Stimulated activated CD4-positive, alpha-beta T cell treated with anti-CD3 and anti-CD28 coated beads, Interleukin-1b, Interleukin-23, amount 100 ng/mL, for 24 hours (primary cell): ENCODE measurements around the gene CLEC4F.

Experiments
- DNase-seq, 4 experiments: peaks; one replicate each; pipeline ENCODE4 v3.0.0-alpha.2; 2020; ENCODE audit warnings: low read depth in 4 of 4, low spot score in 1 of 4

Gene CLEC4F

DNA sequence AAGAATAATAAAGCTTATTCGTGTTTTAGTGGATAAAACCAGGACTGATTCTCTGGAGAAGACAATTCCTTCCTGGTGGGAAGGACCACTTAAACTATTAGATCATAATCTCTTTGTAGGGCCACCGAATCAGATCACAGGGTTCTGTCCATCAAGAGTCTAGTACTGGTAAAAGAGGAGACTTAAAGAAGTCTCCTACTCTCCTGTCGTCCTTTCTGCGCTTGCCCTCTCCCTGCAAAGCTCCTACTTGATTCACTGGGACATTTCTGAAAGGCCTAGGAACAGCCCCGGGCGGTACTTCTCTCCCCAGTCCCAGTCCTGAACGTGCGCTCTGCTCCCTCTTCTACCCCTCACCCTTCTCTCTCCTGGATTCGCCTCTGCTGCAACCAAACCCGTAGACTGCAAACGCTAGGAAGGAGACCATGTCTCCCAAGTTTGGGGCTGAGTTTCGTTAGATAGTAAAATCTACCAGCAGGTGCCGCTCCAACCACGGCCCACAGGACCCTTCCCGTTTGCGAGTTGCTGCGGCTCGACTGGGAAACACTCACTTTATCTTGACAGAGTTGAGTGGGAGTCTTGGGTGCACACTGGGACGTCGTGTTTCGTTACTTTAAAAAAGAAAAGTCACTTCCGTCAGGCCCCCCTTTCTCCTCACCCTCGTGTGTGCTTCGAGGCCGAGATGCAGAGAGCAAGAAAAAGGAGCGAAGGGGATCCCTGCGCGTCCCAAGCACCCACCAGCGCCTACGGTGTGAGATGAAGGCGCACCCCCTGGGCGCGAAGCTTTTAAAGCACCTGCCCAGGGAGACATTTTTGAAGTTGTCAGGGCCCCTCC is 30.9 kb downstream of the CLEC4F start:
- peak; percentile 38 to 62 (median 50) for DNase-seq

DNA sequence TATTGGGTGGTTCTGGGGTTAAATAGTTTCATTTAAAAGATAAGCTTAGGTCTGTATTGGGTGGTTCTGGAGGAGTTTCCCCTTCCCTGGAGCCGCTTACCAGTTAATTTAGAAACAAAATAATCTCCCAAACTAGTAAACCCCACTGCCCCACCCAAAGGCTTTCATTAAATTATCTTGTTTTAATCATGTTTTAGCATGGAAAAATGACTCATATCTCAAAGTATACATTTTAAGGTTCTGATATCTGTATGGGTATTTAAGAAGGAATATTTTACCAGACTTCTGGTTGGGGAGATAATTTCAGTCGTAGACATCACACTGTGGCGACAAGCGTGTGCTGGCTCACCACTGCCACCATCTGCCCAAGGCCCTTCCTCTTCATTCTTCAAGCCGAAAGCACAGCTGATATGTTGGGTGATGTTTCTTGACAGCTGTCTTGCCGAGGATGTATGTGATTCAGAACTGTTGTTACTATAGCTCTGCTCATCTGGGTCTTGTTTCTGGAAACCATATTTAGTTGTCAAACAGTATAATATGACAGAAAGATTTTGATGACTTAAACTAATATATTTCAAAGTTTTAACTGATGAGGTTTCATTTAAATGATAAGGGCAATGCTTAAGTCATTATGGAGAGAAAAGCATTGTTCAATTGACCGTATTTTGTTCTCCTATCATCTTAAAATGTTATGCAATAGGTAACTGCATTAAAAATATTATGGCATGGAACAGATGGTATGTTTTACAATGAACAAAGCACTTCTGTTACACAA is 35.1 kb downstream of the CLEC4F start:
- peak in 2 of 4 experiments; percentile 15 to 17 for DNase-seq

DNA sequence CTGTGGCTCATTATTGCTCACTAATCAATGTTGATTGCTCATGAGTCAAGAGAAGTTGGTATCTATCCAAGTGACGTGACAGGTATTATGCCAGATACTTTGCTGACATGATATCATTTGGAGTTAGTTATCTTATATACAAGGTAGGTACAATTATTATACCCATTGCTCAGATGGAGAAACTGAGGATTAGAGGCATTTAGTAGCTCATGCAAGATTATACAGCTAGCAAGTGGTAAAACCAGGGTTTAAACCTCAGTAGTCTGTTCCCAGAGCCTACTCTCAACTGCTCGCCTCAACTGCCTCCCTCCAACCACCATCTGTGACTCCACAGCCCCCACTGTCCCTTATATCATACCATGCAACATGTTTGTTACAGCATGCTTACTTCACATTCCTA is 36.1 kb downstream of the CLEC4F start:
- DNase-seq, result no peak

DNA sequence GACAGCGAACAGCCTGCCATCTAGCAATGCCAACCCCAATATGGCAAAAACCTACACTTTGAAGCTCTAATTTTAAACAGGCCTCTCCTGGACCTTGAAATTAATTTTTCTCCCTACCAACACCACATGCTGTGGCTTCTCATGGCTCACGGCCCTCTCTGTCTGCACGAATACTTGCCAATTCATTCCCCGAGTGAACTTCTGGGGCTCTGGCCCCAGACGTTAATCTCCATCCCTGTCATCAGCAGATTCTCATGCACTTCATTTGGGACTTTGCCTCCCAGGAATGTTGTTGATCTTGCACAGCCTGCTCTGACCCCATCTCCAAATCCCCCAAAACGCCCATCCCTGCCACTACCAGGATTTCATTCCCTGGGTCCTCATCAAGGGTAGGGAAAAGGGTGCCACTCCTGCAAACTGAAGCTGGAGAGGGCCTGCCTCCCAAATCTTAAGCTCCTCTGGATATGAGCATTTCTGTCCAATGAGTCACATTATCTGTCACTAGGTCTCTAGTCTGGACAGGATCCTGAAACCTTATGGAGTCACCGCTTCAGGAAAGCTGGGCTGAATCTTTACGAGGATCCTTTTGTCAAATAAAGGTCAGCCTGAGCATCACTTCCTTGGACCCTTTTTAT is 40.4 kb downstream of the CLEC4F start:
- no peak for DNase-seq

DNA sequence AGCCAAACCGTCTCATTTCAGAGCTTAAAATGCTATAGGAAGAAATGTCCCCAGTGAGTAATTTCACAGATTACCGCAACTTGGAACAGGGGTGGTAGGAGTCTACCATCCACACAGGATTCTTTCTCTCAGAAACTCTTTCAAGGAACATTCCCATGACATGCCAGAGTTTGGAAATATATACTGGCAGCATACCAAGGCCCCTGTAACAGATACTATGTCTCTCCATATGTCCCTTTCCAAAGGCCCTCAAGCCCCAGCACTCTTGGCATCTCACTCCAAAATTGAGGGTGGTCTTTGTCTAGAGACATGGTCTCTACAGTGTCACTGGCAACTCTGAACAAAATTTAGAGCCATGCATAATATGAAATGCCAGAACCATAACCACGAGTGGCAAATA is 40.9 kb downstream of the CLEC4F start:
- DNase-seq, result no peak

DNA sequence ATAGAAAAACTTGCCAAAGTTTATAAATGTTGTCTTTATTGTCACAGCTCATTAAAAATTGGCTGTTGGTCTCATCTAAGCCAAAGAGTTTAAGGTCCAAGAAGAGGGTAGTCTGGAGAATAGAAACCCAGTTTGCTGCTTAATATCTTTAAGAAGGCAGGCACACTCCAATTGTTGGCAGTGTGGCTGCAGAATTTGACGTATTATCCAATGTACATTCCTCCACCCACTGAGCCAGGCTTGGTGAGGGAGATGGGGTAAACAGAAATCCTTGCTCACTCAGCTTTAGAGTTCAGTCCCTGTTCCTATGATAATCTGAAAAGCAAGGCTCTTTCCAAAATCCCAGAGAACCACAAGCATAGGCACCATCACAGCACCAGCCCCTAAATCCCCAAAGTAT is 41.7 kb downstream of the CLEC4F start:
- DNase-seq, result no peak

DNA sequence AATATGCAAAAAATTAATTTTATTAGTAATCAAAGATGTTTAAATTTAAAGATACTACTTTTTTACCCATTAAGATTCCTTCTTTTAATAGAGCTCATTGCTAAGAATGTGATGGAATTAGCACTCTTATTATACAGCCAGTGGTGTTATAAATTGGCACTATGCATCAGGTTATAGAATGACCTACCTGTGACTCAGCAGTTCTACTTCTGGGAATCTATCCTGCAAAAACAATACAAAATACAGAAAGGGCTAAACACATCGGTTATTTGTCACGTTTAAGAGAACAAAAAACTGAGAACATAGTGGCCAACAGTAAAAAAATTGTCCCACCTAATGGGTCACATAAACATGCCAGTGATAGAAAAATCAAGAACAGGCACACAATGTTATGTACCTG is 42.9 kb downstream of the CLEC4F start:
- no peak for DNase-seq

DNA sequence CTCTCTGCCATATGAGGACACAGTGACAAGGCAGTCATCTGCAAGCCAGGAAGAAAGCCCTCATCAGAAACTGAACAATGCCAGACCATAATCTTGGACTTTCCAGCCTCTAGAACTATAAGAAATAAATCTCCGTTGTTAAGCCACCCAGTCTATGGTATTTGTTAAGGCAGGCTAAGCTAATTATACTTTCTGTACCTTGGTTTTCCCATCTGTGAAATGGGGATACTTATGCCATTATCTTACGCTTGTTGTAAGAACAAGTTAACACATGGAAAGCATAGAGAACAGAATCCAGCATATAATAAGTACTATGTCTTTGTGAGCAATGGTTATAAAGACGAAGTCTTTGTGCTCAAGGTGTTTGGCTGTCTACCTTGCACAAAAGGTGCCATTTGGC is 44.1 kb downstream of the CLEC4F start:
- DNase-seq, result no peak

DNA sequence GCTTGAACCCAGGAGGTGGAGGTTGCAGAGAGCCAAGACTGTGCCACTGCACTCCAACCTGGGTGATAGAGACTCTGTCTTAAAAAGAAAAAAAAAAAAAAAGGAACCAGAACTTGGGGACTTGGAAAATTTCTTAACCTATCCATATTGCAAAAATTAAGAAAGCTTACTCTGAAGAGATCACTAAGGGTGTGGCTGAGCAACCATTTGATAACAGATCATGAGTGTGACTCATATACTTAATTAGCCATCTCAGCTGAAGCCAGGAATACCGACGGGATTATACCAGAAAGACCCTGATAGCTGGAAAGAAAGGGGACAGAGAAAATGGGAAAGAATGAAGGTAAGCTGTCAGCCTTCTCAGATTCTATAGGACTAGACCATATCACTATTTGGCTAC is 45.3 kb downstream of the CLEC4F start:
- DNase-seq, result no peak

DNA sequence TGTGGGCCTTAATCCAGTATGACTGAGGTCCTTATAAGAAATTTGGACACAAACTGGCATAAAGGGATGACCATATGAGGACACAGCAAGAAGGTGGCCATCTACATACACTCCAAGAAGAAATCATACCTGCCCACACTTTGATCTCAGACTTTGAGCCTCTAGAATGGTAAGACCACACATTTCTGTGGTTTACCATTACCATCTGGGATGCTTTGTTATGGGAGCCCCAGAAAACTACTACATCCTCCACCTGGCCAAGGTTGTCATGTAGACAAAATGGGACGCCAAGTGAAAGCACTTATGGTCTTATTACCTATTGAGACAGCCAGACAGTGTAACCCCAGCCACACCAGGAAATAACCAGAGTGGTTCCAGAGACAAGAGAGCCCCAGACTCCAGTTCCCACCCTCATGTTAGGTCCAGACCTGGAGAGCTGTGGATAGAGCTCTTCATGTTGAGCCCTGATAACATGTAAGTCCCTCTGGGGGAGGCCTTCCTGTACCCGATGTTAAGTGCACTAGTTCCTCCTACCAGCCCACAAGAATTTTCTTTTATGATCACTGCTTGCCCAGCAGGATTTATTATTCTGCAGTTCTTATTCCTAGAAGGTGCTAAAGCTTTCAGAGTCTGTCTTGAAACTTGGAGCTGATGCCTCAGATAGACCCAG is 47.8 kb downstream of the CLEC4F start:
- no peak for DNase-seq

DNA sequence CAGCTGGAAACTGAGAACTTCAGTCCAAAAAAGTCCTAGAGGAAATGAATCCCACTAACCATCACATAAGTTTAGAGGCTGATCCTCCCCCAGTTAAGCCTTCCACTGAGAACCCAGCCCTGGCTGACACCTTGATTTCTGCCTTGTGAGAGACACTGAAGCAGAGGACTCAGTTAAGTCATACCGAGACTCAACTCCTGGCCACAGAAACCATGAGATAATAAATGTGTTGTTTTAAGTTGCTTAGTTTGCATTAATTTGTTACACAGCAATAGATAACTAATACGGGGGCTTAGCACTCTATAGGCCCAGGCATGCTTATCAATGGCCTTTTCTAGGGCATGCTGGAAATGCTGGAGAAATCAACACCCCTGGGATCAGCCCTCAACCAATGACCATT is 49.0 kb downstream of the CLEC4F start:
- DNase-seq, result no peak

DNA sequence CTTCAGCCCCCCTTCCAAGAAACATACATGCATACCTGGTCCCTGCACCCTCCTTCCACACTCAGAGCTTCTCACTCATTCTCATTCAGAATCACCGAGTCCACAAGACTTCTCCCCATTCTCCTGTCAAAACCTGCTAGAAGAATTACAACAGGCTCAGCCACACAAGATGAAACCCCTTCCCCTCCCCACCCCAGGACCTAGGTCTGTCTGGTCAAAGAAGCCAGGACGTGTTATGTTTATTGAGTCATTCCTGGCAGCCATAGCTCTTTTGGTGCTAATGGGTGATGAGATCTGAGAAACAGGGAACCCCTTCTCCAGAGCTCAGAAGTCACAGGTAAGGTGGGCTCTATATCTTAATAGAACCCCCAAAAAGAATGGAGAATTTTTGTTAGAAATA is 50.9 kb downstream of the CLEC4F start:
- no peak for DNase-seq

DNA sequence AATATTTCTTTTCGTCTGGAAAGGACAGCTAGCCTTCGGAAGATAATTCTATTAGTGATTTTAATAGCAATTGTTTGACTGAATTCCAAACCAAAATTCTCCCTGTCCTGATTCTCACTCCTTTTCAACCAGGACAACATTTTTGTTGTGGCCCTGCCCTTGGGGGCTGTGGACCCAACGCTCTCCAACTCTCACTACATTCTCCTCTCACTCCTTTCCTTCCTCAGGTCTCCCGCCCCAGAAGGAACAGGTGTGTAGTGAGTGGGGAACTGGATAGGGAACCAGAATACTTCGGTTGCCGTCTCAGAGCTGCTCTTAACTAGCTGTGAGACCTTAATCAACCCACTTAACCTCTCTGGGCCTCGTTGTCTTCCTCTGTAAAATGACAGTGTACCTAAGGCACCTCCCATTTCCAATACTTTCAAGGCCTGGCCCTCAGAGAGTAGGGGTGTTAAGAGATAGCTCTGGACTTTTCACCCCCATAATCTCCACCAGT is 51.8 kb downstream of the CLEC4F start:
- DNase-seq, result no peak

DNA sequence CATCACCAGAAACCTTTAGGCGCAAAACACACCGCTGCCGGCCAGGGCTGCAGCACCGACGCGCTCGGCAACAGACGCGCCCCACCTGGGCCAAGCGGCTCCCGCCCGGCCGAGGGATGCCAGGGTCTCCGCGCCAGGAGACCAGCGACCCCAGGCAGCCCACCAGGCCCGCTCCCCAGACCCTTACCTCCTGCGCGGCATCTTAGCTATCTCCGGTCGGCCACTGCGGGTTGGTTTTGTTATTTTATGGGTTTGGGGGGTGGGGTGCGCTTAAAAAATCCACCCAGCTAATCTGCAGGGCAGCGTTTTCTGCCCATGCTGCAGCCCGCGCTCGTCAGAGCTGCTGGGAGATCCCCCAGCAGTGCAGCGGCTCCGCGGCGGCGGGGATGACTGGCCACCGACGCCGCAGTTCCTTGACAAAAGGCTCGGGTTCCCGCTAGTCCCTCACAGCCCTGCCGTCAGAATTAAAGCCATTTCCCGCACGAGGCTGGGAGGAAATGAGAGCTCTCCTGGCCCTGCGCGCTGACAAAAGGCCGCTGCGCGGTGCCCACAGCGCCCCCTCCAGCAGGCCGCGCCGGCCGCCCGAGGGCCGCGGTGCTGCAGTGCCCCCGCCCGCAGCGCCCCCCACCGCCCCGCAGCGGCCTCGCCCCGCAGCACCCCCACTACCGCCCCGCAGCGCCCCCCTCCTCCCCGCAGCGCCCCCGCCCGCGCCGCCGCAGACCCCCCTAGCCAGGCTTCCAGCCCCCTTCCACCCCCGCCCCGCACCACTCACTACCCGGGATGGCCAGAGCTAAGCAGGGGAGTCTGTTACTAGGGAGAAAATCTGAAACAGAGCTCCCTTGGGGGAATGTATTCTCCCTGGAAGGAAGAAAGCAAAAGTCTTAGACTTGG is 52.5 kb downstream of the CLEC4F start, which contains the start of gene ADD2:
TSS of gene ADD2 (minus strand) at position 502 of the 891 bp plus-strand sequence. CDS start 61,792 bp downstream, outside the sequence.
- peak in 2 of 4 experiments; percentile 23 to 41 for DNase-seq

DNA sequence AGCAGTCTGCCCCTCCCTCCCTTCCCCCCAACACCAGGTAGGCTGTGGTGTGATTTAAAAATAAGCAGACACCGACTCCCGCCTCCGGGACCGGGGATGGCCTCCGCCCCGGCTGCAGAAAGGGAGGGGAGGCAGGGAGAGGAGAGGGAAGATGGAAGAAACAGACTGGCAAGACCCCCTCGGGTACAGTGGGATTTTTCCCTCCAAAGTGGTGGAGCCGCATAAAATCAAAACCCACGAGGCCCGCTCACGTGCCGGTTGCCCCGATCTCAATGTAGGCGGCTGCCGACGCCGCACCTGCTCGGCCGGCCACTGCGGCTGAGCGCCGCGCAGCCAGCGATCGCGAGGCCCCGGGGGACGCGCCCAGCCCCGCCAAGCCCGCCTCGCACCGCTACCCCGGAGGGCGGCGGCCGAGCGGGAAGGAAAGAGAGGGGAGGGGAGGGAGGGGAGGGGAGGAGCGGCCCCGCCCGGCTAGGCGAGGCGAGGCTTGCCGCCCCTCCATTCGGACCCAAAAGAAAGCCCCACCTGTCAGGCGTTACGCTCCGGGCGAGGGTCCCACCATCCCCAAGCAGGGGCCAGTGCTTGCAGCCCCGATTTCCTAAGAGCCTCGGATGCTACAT is 53.2 kb downstream of the CLEC4F start:
- no peak for DNase-seq

DNA sequence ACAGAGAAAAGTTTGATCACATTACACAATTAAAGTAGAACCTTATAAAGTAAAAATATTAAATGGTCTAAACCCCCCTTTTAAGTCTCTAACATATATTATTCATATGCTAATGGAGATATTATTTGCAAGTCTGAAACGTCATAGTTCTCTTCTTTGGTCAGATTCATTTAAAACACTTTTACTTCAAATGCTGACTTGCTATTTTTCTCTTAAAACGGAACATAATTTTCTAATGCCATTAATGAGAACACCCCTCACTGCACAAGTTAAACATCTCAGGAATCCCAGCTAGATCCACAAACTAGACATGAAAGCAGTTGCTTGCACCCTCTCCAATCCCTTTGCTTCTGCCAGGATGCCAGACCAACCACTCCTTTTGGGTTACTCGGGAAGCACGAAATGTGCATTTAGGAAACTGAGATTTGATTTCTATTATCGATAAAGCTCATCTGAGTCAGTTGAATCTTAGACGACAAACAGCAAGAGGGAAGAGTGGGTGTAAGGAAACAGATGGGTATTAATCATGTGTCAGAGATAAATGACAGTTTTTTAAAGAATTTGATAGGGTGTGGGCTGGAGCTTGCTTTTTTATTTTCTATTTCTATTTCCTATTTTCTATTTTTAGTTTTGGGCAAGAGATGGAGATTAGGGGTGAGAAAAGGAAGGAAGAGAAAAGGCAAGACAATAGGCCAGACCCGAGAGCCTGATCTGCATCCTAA is 53.9 kb downstream of the CLEC4F start:
- no peak for DNase-seq

DNA sequence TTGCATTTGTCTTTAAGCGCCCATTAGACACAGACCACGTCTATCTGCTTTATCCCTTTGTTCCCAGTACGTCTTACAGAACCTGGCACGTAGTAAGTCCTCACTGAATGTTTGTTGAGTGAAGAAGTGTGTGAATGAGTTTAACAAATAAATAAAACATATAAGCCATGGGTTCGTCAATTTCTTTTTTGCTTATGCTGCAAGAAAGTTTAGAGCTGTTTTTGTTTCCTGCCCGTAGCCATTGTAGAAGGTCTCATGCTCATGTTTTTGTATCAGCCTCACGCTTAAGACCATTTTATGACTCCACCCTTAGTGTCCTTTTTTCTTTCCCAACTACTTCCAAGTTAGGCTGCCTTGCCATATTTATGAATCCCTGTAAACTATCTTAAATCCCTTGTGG is 54.9 kb downstream of the CLEC4F start:
- no peak for DNase-seq

DNA sequence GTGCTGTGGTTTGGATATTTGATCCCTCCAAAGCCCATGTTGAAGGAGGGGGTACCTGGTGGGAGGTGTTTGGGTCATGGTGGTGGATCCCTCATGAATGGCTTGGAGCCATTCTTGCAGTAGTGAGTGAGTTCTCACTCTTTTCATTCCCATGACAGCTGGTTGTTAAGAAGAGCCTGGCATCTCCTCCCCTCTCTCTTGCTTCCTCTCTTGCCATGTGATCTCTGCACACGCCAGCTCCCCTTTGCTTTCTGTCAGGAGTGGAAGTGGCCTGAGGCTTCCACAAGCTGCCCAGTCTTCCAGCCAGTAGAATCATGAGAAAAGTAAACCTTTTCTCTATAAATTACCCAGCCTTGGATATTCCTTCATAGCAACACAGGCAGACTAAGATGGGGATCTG is 61.0 kb downstream of the CLEC4F start:
- DNase-seq, result no peak
